Choroid plexus epithelial cell (primary cell): ENCODE measurements around the gene MTLN.
A peak's percentile ranks its signal among the peaks of the same experiment; 100 is the strongest.

Experiments used
- DNase-seq: peaks from one replicate; pipeline ENCODE4 v3.0.0-alpha.2; 2010; ENCODE audit warnings: low read depth
- H3K4me3 ChIP-seq: 2 replicates; pipeline ENCODE4 v1.5.1; 2011; ENCODE audit warnings: low read depth, mild to moderate bottlenecking, control low read depth, low read length, moderate library complexity
- CTCF ChIP-seq: conservative IDR thresholded peaks from 2 replicates; pipeline ENCODE4 v1.5.1; 2011; ENCODE audit warnings: low read depth, mild to moderate bottlenecking, control low read depth, inconsistent platforms, low read length, moderate library complexity

Gene MTLN

GRCh38 chr2:110173523-110173922 lies 38.8 kb downstream of the MTLN start:
- peak; percentile 71 for DNase-seq

GRCh38 chr2:110172506-110172905 lies 39.8 kb downstream of the MTLN start:
- no peak for DNase-seq
- H3K4me3 ChIP-seq = no peak overlapping the region
- no peak for TF ChIP-seq CTCF

More at GRCh38 chr2:110173523-110173922, 38.8 kb downstream of the MTLN start:
- H3K4me3 ChIP-seq = no peak overlapping the region
- no peak for TF ChIP-seq CTCF

GRCh38 chr2:110170102-110170501 lies 42.2 kb downstream of the MTLN start:
- DNase-seq = no peak
- TF ChIP-seq CTCF = no peak
- no peak overlapping the region for H3K4me3 ChIP-seq

GRCh38 chr2:110167326-110168000 lies 44.9 kb downstream of the MTLN start:
- H3K4me3 ChIP-seq = no peak overlapping the region
- no peak for TF ChIP-seq CTCF
- peak; percentile 11 for DNase-seq

- H3K4me3 ChIP-seq = no peak overlapping the region
- no peak for TF ChIP-seq CTCF
- peak; percentile 25 for DNase-seq
Measured at GRCh38 chr2:110166266-110166665, 46.1 kb downstream of the MTLN start.
